ENCODE results near the gene GZF1. TPM values are rescaled to one million over a fixed set of nuclear protein-coding genes. Genes with fewer than 3 reads are reported as not detected.
"Not testable (repeated sequence)": the region's sequence is repeated elsewhere in the genome, so short reads cannot be mapped to it uniquely, and the experiment has no call there.

The GZF1 gene
- total RNA-seq, 4 donors from 2014 or later: 3.4 to 11.8 (median 5.1) TPM

GRCh38 chr20:23343590-23343989 is 18.4 kb upstream of the GZF1 start:
- peaks cover 0 to 10% (median 0%) of the 10 kb centered on the region in 4 donors for H3K27me3 ChIP-seq
- intact Hi-C loops (cut with DNase I): loop anchor here (10.0 kb wide), 1 partner anchor 309 kb away; the partner anchor contains the start of gene SSTR4
- TF ChIP-seq POLR2A (IDR thresholded peaks at IDR 0.05): no peak
- TF ChIP-seq CTCF (IDR thresholded peaks at IDR 0.05): no peak
- H3K4me1 ChIP-seq: peaks cover 0 to 12% (median 0%) of the 10 kb centered on the region in 3 donors
- 90 to 95% methylated on average over 1 of the region's 1 CpG for WGBS, 2 donors
- no peaks in the 10 kb centered on the region for H3K9me3 ChIP-seq
- H3K4me3 ChIP-seq: no peak overlapping the region
- no peak overlapping the region for H3K27ac ChIP-seq
- no peak for DNase-seq
- no peaks in the 10 kb centered on the region for H3K36me3 ChIP-seq

GRCh38 chr20:23344336-23344735 is 17.6 kb upstream of the GZF1 start:
- no peak overlapping the region for H3K4me3 ChIP-seq
- H3K4me1 ChIP-seq: peaks cover 3 to 20% (median 5%) of the 10 kb centered on the region in 3 donors
- no peaks in the 10 kb centered on the region for H3K9me3 ChIP-seq
- TF ChIP-seq POLR2A (IDR thresholded peaks at IDR 0.05) (no peak), CTCF (IDR thresholded peaks at IDR 0.05) (no peak)
- H3K27me3 ChIP-seq: peaks cover 0 to 10% (median 0%) of the 10 kb centered on the region in 4 donors
- no peaks in the 10 kb centered on the region for H3K36me3 ChIP-seq
- DNase-seq: no peak
- WGBS, 2 donors: 44 to 64% methylated on average over 2 to 5 of the region's 5 CpGs
- intact Hi-C loops (cut with DNase I): loop anchor here (10.0 kb wide), 1 partner anchor 310 kb away; the partner anchor contains the start of gene SSTR4
- no peak overlapping the region for H3K27ac ChIP-seq

GRCh38 chr20:23346002-23346401 is 16.0 kb upstream of the GZF1 start:
- TF ChIP-seq CTCF (IDR thresholded peaks at IDR 0.05) (no peak), POLR2A (IDR thresholded peaks at IDR 0.05) (no peak)
- WGBS, 2 donors: 74 to 83% methylated on average over 1 to 4 of the region's 4 CpGs

GRCh38 chr20:23347791-23348190 is 14.2 kb upstream of the GZF1 start:
- H3K4me3 ChIP-seq: no peak overlapping the region
- no peaks in the 10 kb centered on the region for H3K9me3 ChIP-seq
- TF ChIP-seq POLR2A (IDR thresholded peaks at IDR 0.05) (no peak), CTCF (IDR thresholded peaks at IDR 0.05) (no peak)
- H3K4me1 ChIP-seq: peaks cover 14 to 36% (median 19%) of the 10 kb centered on the region in 3 donors
- no peak for DNase-seq
- no peaks in the 10 kb centered on the region for H3K36me3 ChIP-seq
- 96 to 97% methylated on average over 6 of the region's 6 CpGs for WGBS, 2 donors
- intact Hi-C loops (cut with DNase I): loop anchor here (10.0 kb wide), 1 partner anchor 313 kb away; the partner anchor contains the start of gene SSTR4
- no peak overlapping the region for H3K27ac ChIP-seq
- H3K27me3 ChIP-seq: no peaks in the 10 kb centered on the region

More at GRCh38 chr20:23346002-23346401, 16.0 kb upstream of the GZF1 start:
- H3K27ac ChIP-seq: no peak overlapping the region
- no peaks in the 10 kb centered on the region for H3K36me3 ChIP-seq
- intact Hi-C loops (cut with DNase I): loop anchor here (10.0 kb wide), 1 partner anchor 311 kb away; the partner anchor contains the start of gene SSTR4
- H3K4me1 ChIP-seq: peaks cover 6 to 18% (median 6%) of the 10 kb centered on the region in 3 donors
- no peak for DNase-seq
- no peak overlapping the region for H3K4me3 ChIP-seq
- no peaks in the 10 kb centered on the region for H3K9me3 ChIP-seq
- peaks cover 0 to 10% (median 0%) of the 10 kb centered on the region in 4 donors for H3K27me3 ChIP-seq

GRCh38 chr20:23348510-23348909 is 13.5 kb upstream of the GZF1 start:
- not testable (repeated sequence) for H3K9me3 ChIP-seq, DNase-seq, H3K27me3 ChIP-seq, H3K4me3 ChIP-seq, H3K36me3 ChIP-seq
- Histone ChIP-seq H3K4me1 (peaks cover 14 to 41% (median 19%) of the 10 kb centered on the region in 3 donors), H3K27ac (peak overlapping the region in 3 of 4 donors; percentile 95 to 99 (median 97))
- intact Hi-C loops (cut with DNase I): loop anchor here (10.0 kb wide), 1 partner anchor 314 kb away; the partner anchor contains the start of gene SSTR4
- 90 to 97% methylated on average over 4 to 6 of the region's 6 CpGs for WGBS, 2 donors
